ENCODE data around the gene FSD1L. TPM values are rescaled to one million over a fixed set of nuclear protein-coding genes. Genes with fewer than 3 reads are reported as not detected.

FSD1L gene
- total and polyA plus RNA-seq, 2 of the 13 experiments (the other 11 are each of a cell fraction or from before 2014, with no cell fraction given): 4.1 to 5.1 TPM

GRCh38 chr9:105418588-105419500 is 29.0 kb upstream of the FSD1L start (continued):
- TF ChIP-seq CBX2 (IDR thresholded peaks at IDR 0.05; ENCODE audit: low read depth, low read length) (no peak), CBX2 (CRISPR knock-in tag; IDR thresholded peaks at IDR 0.05; ENCODE audit: low read depth) (no peak), ZNF761 (CRISPR knock-in tag; conservative IDR thresholded peaks at IDR 0.05) (peak; percentile 62; the same call in 1 of the 2 replicates), ZNF577 (CRISPR knock-in tag; IDR thresholded peaks at IDR 0.05; ENCODE audit: borderline replicate concordance, low read depth) (no peak), KDM2A (CRISPR knock-in tag; IDR thresholded peaks at IDR 0.05; ENCODE audit: borderline replicate concordance, low read depth) (0 out of 2 replicates have a peak, but pooled peaks have one; percentile 28), MED13 (CRISPR knock-in tag; IDR thresholded peaks at IDR 0.05) (peak; percentile 69; the same call in 1 of the 2 replicates), MTA1 (CRISPR knock-in tag; IDR thresholded peaks at IDR 0.05; ENCODE audit: borderline replicate concordance) (0 out of 2 replicates have a peak, but pooled peaks have one; percentile 28), SRSF4 (IDR thresholded peaks at IDR 0.05; ENCODE audit: low read depth, low read length, poor library complexity, severe bottlenecking) (no peak), ZNF564 (CRISPR knock-in tag; IDR thresholded peaks at IDR 0.05) (no peak), ZSCAN29 (CRISPR knock-in tag; conservative IDR thresholded peaks at IDR 0.05) (no peak), ZNF772 (CRISPR knock-in tag; IDR thresholded peaks at IDR 0.05) (no peak), KDM4B (CRISPR knock-in tag; IDR thresholded peaks at IDR 0.05) (no peak), HNRNPK (IDR thresholded peaks at IDR 0.05; ENCODE audit: low read depth, low read length, poor library complexity, severe bottlenecking) (peak; percentile 36), ARID4A (CRISPR knock-in tag; IDR thresholded peaks at IDR 0.05; ENCODE audit: borderline replicate concordance) (peak; percentile 65; the same call in 1 of the 2 replicates), KLF12 (CRISPR knock-in tag; IDR thresholded peaks at IDR 0.05; ENCODE audit: borderline replicate concordance) (no peak), CENPX (CRISPR knock-in tag; IDR thresholded peaks at IDR 0.05) (no peak), ZNF331 (CRISPR knock-in tag; IDR thresholded peaks at IDR 0.05) (peak; percentile 60; the same call in 1 of the 2 replicates), HES4 (CRISPR knock-in tag; IDR thresholded peaks at IDR 0.05; ENCODE audit: borderline replicate concordance) (no peak)
- TF ChIP-seq, protein P1, sequence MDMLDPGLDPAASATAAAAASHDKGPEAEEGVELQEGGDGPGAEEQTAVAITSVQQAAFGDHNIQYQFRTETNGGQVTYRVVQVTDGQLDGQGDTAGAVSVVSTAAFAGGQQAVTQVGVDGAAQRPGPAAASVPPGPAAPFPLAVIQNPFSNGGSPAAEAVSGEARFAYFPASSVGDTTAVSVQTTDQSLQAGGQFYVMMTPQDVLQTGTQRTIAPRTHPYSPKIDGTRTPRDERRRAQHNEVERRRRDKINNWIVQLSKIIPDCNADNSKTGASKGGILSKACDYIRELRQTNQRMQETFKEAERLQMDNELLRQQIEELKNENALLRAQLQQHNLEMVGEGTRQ (IDR thresholded peaks at IDR 0.05; ENCODE audit: low read depth, low read length): no peak
- TF ChIP-seq, protein P1 (CRISPR knock-in tag; IDR thresholded peaks at IDR 0.05; ENCODE audit: borderline replicate concordance): no peak
- TF ChIP-seq, protein P2, sequence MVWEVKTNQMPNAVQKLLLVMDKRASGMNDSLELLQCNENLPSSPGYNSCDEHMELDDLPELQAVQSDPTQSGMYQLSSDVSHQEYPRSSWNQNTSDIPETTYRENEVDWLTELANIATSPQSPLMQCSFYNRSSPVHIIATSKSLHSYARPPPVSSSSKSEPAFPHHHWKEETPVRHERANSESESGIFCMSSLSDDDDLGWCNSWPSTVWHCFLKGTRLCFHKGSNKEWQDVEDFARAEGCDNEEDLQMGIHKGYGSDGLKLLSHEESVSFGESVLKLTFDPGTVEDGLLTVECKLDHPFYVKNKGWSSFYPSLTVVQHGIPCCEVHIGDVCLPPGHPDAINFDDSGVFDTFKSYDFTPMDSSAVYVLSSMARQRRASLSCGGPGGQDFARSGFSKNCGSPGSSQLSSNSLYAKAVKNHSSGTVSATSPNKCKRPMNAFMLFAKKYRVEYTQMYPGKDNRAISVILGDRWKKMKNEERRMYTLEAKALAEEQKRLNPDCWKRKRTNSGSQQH (CRISPR knock-in tag; IDR thresholded peaks at IDR 0.05; ENCODE audit: low read depth): peak; percentile 40

All from HepG2 (cell line).